ENCODE results near the gene GSG1.
"Not testable (repeated sequence)": the region's sequence is repeated elsewhere in the genome, so short reads cannot be mapped to it uniquely, and the experiment has no call there.

The GSG1 gene

DNA sequence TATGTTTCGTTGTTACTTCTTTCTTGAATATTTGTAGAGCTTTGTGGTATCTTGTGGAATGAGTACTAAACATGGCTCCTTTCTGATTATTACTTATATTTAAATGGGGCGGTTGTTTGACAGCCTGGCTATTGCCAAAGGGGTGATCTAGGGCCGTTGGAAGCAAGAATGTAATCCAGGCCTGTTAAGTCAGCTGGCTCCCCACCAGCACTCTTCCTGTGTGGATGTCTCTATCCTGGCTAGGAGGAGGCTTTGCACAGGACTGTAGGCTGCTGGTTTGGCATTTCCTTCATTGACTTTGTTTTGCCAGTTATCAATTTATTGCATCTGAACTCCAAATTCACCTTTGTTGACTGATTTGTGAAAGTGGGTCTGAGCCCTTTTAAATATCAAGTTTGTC is 53.7 kb downstream of the GSG1 start:
- no peak for FAIRE-seq

DNA sequence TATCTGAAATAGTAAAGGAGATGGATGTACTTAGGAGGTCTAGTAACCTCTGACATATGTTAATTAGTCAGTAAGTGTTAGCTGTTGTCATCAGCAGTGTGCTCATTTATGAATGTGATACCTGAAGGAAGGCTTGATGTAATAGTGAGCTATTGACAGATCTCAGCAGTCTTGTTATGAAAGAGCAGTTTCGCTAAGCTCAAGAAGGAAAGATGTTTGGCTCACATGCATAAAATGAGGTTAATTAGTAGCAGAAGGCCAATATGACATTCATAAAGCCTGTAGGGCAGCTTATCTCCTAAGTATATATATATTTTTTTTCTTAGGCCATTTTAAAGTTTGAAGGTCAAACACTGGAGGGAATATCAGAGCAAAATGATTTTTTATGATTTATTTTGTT is 56.5 kb downstream of the GSG1 start:
- no peak for FAIRE-seq

DNA sequence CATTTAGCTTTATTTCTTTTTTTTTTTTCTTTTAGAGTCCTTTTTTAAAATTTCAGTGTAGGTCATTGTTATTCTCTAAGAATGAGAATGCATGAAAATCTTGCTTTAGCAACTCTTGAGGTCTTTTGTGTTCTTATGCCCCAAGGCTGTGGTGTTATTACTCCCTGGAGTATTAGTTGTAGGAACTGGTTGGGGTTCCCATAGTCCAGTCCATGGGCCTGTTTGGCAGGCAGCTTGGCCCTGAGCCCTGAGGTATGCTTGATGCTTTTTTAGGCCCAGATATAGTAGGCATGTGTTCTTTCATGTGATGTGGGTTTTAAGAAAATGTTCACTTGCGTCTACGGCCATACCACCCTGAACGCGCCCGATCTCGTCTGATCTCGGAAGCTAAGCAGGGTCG is 57.7 kb downstream of the GSG1 start:
- no peak for FAIRE-seq

DNA sequence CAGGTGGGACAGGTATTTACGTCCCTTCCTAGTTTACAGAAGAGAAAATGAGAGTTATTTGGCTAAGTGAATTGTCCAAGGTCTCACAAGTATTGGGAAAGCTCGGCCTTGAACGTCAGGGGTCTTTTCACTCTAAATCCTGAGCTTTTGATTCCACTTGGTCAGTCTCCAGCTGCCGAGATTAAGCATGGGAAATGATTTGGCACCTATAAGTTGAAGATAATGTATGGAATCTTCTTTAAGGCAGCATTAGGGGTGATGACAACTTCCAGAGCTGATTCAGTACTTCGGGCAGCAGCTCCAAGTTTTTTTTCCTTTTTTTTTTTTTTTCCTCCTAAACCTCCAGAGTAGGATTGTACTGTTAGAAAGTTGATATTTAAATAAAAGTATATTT is 58.6 kb downstream of the GSG1 start:
- FAIRE-seq, result no peak

DNA sequence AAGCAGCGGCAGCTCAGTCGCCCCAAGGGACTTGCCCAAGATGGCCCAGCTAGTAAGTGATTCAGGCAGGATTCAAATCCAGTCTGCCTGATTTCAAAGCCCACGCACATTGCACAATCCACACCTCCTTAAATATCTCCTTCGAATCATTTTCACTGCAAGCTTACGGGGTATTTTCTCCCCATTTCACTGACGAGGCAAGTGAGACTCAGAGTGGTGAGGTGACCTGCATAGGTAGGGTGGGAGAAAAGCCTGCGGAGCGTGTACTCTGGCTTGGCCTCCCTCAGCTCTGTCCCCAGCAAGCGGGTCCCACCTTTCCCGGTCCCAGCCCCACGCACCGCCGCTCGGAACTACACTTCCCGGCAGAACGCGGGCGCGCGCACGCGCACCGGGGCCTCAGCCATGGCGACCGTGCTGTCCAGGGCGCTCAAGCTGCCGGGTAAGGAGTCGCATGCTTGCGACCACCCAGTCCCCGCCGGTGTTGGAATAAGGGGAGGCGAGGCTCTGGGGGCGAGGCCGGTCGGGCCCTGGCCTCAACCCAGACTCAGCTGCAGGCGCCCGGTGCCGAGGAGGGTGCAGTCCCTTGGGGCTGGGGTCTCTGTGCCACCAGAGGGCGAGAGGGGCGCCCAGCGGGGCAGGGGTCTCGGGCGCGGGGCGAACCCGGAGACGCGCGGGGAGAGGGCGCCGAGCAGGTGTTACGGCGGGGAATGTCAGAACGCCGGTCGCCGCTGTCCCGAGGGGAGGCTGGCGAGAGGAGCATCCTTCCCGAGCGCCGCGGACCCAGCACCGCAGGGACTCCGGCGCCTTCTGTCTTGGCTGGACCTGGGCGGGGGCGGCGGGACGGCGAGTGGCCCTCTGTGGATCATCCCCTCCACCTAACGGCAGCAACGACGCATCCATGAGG is 59.2 kb downstream of the GSG1 start, which contains the start of gene FAM234B:
Gene FAM234B (plus strand): TSS at position 380 of the 904 bp plus-strand sequence. CDS start 23 bp downstream, at position 403.
- no peak for FAIRE-seq

DNA sequence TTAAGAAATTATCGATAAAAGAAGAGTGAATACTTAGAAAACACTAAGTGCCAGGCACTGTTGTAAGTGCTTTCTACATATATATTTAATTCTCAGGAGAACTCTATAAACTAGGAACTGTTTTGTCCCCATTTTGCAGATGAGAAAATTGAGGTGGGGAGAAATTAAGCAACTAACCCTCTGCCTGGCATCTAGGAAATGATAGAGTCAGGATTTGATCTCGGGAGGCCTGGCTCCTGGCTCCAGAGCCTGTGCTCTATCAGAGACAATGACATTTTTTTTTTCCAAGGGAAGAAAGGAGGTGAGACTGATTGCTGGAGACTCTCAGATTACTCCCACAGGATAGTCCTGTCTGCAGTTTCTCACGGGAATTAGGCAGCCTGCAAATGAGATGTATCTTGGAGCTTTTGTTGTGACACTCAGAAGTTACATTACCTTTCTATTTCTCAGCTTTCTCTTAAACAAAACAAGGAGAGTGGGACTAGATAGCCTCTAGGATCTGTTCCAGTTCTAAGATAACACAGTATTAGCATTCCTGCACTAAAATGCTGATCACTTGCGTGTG is 60.7 kb downstream of the GSG1 start:
- no peak for FAIRE-seq

DNA sequence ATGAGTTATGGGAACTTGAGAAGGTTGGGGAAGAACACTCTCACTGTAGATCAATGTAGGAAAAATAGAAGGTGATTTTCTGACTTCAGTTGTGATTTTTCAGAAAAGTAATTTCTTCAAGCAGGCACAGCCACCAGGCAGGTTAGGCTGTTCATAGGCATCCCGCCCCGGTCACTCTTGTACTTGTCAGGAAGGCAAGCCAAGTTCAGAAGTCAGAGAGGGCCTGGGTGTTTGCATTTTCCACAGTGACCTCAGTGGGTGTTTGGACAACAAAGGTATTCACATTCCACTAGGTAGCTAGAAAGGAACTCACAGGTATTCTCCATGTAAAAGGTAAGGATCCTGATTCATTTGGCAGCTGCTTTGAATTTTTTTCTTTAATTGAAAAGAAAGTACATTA is 62.2 kb downstream of the GSG1 start:
- no peak for FAIRE-seq

DNA sequence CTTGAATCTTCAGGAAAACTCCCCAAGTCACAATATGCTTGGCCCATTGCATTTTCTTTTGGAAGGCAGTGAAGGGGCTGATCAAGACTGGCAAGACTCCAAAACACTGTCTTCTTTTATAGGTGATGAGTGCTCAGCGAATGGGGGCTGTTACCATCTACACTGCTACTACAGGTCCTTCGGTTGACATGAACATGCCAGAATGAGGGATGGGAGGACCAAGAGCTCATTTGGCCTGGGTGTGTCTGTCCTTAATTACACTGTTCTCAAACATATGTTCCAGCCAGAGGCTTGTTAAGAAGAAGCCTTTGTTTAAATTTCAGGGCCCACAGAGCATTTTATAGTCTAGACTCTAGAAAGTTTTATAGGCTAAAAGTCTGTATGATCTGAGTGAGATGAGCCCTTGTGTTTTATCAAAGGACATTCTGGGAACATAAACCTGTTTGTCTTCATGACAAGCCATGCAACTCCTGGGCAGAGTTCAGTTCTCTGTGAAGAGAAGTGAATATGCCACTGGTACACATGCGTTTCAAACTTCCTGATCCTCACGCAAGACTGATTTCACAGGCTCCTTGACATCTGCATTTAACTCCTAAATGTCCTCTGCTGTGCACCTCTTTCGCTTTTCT is 64.0 kb downstream of the GSG1 start:
- no peak for FAIRE-seq

DNA sequence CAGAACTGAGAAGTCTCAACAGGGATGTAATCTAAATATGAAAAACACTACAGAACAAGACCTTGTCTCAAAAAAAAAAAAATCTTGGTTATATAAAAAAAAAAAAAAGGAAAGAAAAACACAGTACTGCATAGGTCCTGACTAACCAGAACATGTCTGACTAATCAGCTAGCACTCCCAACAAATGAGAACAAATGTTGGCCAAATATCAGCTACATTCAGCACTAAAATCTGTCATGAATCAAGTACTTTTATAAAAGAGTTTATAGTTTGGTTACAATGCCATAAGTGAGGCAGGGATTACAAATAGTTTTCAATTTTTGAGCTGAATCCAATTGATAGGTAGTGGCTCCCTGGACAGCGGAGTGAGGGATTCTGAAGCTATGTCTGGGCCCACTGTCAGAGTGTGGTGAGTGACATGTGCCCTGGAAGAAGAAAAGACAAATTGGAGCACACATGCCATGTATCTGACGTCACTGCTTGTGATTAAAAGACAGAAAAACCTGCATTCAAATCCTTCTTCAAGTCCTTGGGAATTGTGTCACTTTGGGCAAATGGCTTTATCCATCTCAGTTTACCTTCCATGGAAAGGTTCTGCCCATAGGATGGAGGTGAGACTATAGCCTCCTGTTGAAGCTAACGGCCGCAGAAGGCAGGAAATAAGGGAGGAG is 64.8 kb downstream of the GSG1 start:
- no peak for FAIRE-seq

DNA sequence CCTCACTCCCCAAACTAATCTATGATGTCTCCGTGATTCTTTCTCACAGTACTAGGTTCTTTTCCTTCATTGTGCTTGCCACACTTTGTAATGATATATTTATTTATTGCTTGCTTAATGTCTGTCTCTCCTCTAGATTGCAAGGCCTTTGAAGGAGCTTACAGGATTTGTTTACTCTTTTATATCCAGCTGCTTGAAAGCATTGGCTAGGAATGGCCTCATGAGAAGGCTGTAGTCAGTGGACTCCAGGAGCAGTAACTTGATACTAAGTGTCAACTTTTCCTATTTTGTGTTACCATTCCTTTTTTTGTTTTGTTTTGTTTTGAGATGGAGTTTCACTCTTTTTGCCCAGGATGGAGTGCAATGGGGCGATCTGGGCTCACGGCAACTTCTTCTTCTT is 66.6 kb downstream of the GSG1 start:
- FAIRE-seq, result no peak

DNA sequence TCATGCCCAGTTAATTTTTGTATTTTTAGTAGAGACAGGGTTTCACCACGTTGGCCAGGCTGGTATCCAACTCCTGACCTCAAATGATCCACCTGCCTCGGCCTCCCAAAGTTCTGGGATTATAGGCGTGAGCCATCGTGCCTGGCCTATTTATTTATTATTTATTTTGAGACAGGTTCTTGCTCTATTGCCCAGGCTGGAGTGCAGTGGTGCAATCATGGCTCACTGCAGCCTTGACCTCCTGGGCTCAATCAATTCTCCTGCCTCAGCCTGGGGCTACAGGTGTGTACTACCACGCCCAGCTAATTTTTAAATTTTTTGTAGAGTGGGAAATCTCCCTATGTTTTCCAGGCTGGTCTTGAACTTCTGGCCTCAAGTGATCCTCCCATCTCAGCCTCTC is 68.1 kb downstream of the GSG1 start:
- FAIRE-seq, result not testable (repeated sequence)

Data from TTC549 (cell line).